Stimulated activated CD8-positive, alpha-beta memory T cell treated with anti-CD3 and anti-CD28 coated beads, Interleukin-7, amount 100 ng/mL, for 24 hours (primary cell): ENCODE results near the gene RGS3.
"Not testable (repeated sequence)": the region's sequence is repeated elsewhere in the genome, so short reads cannot be mapped to it uniquely, and the experiment has no call there.

Source experiments
- DNase-seq: peaks from one replicate; pipeline ENCODE4 v3.0.0-alpha.2; 2020; ENCODE audit warnings: low read depth

Gene RGS3

GRCh38 chr9:113546566-113546965, 83.0 kb downstream of the RGS3 start:
- no peak for DNase-seq

GRCh38 chr9:113547501-113547900, 84.0 kb downstream of the RGS3 start:
- no peak for DNase-seq

- DNase-seq, result no peak
These were observed 84.9 kb downstream of the RGS3 start for GRCh38 chr9:113548221-113549041.

GRCh38 chr9:113549892-113550291, 86.4 kb downstream of the RGS3 start:
- DNase-seq, result not testable (repeated sequence)

GRCh38 chr9:113556877-113557593, 93.5 kb downstream of the RGS3 start:
- no peak for DNase-seq

- DNase-seq, result no peak
These were observed 95.3 kb downstream of the RGS3 start for GRCh38 chr9:113558632-113559502.

- no peak for DNase-seq
These were observed 96.6 kb downstream of the RGS3 start for GRCh38 chr9:113559834-113560800.

- DNase-seq, result no peak
These were observed 99.3 kb downstream of the RGS3 start for GRCh38 chr9:113562653-113563381.

GRCh38 chr9:113563826-113564497, 100.4 kb downstream of the RGS3 start:
- DNase-seq, result no peak

GRCh38 chr9:113564498-113565237, 101.1 kb downstream of the RGS3 start:
- DNase-seq, result no peak

GRCh38 chr9:113566016-113566711, 102.6 kb downstream of the RGS3 start:
- no peak for DNase-seq

GRCh38 chr9:113566712-113567071, 103.2 kb downstream of the RGS3 start:
- DNase-seq, result no peak

- no peak for DNase-seq
These were observed 104.0 kb downstream of the RGS3 start for GRCh38 chr9:113567361-113568080.

GRCh38 chr9:113568081-113568435, 104.5 kb downstream of the RGS3 start:
- no peak for DNase-seq

GRCh38 chr9:113568571-113569321, 105.2 kb downstream of the RGS3 start:
- no peak for DNase-seq

- no peak for DNase-seq
These were observed 106.0 kb downstream of the RGS3 start for GRCh38 chr9:113569472-113570060.

- DNase-seq, result no peak
These were observed 106.6 kb downstream of the RGS3 start for GRCh38 chr9:113570106-113570505.
